Activated CD4-positive, alpha-beta T cell treated with anti-CD3 and anti-CD28 coated beads for 4 hours (primary cell): ENCODE results near the gene OPCML.

Experiments
- DNase-seq, 2 donors: peaks; one replicate each; pipeline ENCODE4 v3.0.0-alpha.2; 2020

Gene OPCML

GRCh38 chr11:133406489-133406888 lies 125.8 kb downstream of the OPCML start:
- no peak for DNase-seq

- no peak for DNase-seq
Observed at GRCh38 chr11:133403900-133404299, 128.4 kb downstream of the OPCML start.

- DNase-seq: no peak
Observed at GRCh38 chr11:133402551-133402950, 129.8 kb downstream of the OPCML start.

- no peak for DNase-seq
Observed at GRCh38 chr11:133399855-133400625, 132.3 kb downstream of the OPCML start.

- no peak for DNase-seq
Observed at GRCh38 chr11:133399294-133399693, 133.0 kb downstream of the OPCML start.

- no peak for DNase-seq
Observed at GRCh38 chr11:133390803-133391202, 141.5 kb downstream of the OPCML start.

- no peak for DNase-seq
Observed at GRCh38 chr11:133388975-133389568, 143.2 kb downstream of the OPCML start.

GRCh38 chr11:133388260-133388659 lies 144.0 kb downstream of the OPCML start:
- no peak for DNase-seq

GRCh38 chr11:133386852-133387251 lies 145.4 kb downstream of the OPCML start:
- DNase-seq: no peak

- no peak for DNase-seq
Observed at GRCh38 chr11:133386262-133386661, 146.0 kb downstream of the OPCML start.

- DNase-seq: no peak
Observed at GRCh38 chr11:133385781-133386180, 146.5 kb downstream of the OPCML start.

- no peak for DNase-seq
Observed at GRCh38 chr11:133384731-133385130, 147.6 kb downstream of the OPCML start.

- DNase-seq: no peak
Observed at GRCh38 chr11:133383689-133384088, 148.6 kb downstream of the OPCML start.

GRCh38 chr11:133383201-133383600 lies 149.1 kb downstream of the OPCML start:
- DNase-seq: no peak

GRCh38 chr11:133382131-133382812 lies 150.0 kb downstream of the OPCML start:
- DNase-seq: no peak

- no peak for DNase-seq
Observed at GRCh38 chr11:133381761-133382130, 150.6 kb downstream of the OPCML start.

- no peak for DNase-seq
Observed at GRCh38 chr11:133366147-133366546, 166.2 kb downstream of the OPCML start.

- DNase-seq: no peak
Observed at GRCh38 chr11:133362916-133363315, 169.4 kb downstream of the OPCML start.

- no peak for DNase-seq
Observed at GRCh38 chr11:133362156-133362555, 170.1 kb downstream of the OPCML start.

GRCh38 chr11:133361689-133361994 lies 170.7 kb downstream of the OPCML start:
- no peak for DNase-seq

GRCh38 chr11:133360860-133361688 lies 171.2 kb downstream of the OPCML start:
- no peak for DNase-seq

- no peak for DNase-seq
Observed at GRCh38 chr11:133355095-133355494, 177.2 kb downstream of the OPCML start.

GRCh38 chr11:133354069-133354468 lies 178.2 kb downstream of the OPCML start:
- DNase-seq: no peak
